ENCODE data around the gene DDC.

The DDC gene, protein sequence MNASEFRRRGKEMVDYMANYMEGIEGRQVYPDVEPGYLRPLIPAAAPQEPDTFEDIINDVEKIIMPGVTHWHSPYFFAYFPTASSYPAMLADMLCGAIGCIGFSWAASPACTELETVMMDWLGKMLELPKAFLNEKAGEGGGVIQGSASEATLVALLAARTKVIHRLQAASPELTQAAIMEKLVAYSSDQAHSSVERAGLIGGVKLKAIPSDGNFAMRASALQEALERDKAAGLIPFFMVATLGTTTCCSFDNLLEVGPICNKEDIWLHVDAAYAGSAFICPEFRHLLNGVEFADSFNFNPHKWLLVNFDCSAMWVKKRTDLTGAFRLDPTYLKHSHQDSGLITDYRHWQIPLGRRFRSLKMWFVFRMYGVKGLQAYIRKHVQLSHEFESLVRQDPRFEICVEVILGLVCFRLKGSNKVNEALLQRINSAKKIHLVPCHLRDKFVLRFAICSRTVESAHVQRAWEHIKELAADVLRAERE

DNA sequence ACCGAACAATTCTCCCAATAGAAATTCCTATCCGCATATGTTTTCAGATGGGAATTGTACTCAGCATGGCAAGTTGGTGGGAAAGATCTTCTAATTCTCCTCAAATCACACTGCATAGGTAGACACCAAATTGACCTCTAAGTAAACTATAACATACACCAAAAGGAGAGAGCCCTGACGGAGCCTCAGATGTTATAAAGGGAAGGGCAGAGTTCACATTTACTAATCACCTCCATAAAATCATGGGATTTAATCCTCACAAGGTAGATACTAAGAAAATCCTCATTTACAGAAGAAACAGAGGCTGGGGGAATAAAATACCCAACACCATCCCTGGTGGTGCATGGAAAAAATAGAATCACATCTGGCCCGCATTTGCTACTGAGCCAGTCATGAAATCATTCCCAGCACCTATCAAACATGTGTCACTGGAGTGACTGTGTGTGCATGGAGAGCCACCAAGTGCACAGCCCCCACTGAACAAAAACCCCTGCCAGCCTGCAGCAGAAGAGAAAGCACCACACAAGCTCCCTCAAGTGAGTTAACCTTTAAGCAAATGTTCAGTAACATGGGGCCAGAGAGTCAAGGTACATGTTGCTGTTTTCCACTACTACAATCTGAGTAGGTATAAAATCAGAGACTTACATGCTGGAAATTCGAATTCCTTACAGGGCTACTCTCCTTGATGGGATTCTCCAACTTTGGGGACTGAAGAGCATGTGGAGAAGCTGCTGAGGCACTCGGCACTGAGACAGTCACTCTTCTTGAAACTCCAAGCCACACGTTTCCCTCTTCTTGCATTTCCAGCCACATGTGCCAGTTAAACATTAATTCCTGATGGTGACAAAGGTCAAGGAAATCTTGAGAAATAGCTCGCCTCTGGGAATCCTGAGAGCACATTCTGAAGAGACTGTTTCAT is at the start of gene DDC:
Gene DDC, minus strand, starts transcription at position 766 of the 919 bp plus-strand sequence. CDS start 21,320 bp downstream, outside the sequence.
- no peak for FAIRE-seq

DNA sequence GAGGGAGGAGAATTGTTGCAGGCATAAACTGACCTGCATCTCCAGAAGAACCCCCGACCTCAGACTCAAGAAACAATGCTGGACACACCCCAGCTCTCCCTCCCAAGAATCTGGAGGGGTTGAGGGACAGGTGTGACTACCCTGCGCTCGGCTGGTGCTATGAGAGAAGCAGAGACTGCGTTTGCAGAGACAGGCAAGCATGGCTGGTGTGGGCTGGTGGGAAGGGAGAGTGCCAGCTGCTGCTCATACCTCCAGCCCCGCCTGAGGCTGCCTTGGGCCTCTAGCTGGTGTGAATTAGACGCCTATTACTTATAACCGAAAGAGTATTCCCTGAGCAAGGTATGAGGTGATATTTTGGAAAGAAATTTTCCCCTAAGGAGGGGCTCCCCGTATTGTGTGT is 48.3 kb upstream of the DDC start:
- no peak for FAIRE-seq

DNA sequence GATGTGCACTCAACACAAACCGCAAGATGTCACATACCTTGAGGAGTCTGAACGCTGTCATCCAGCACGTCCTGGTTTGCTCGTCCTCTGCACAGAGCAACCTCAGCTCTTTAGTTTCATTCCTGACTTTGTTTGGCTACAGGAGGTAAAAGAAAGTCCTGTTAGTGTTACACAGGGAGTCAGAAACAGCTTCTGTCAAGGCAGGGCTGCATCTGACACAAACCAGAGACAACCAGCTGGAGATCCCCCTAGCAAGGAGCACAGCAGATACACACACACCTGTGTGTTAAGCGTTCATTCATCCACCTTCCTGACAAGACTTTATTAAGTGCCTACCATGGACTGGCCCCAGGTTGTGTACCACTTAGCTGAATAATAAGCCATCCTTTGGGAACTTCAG is 47.5 kb upstream of the DDC start:
- FAIRE-seq: no peak

DNA sequence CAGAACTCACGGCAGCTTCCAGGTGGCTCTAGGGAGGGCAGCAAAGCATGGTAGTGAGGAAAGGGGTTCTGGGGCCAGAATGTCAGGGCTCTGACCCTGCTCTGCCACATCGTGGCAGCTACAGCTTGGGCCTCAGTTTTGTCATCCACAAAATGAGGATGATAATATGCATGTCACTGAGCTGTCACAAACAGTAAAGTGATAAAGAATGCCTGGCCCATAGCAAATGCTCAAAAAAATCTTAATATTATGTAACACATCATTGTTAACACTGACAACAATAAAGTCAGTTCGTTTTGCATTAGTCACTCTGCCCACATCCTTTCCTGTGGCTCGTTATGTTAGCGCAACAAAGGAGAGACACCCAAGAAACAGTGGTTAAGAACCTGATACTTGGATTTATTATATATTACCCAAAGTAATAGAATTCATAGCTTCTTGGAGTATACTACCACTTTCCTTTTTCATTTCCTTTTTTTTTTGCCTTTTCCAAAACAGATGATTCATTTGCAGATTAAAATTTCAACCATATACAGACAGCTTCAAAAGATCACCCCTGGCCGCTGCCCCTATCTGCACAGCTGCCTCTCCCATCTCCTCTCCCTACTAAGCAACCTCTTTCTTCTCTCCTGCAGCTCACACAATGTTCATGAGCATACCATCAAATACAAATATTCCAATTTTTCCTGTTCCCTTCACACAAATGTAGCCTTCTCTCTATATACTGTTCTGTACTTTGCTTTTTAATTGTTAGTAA is 45.5 kb upstream of the DDC start:
- no peak for FAIRE-seq

DNA sequence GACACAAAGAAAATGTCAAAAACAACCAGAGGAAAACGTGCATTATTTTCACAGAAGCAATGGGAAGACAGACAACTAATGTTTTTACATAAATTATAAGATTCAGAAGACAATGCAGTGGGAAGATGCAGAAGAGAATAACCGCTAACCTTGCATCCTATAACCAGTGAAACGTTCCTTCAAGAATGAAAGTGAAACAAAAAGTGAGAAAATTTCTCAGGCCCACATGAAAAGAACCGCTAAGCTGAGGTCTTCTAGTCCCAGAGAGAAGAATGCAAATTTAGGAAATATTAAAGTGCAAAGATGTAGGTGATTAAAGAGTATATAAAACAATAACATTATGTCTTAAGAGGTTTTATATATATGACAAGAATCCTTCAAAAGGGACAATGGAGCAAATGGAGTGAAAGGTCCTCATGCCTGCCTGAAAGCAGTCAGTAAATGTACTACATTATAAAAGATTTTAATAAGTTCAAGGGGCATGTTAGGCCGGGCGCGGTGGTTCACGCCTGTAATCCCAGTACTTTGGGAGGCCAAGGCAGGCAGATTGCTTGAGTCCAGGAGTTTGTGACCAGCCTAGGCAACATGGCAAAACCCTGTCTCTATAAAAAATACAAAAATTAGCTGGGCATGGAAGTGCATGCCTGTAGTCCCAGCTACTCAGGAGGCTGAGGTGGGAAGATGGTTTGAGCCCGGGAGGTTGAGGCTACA is 43.1 kb upstream of the DDC start:
- FAIRE-seq: no peak

DNA sequence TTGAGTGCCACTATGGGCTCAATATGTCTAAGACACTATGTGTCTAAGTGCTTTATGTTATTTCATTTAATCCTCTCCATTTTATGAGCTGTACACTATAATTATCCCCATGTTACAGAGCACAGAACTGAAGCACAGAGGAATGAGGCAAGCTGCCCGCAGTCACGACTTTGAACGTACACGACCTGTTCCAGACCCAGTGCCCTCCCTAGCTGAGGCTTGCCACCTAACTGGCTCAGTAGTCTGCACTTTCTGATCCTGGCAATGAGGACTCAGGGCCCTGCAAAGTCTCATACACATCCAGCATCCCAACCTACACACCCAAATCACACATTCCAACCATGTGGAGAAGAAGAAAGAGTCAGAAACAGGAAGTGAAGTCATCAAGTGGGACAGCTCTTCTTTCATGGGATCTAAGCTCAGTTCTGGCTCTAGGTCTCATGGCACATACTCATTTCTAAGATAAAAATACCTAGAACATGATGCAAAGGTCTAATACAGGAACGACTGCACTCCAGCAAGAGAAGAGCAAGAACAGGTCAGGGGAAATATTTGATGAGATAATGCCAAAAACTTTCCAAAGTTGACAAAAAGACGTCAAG is 42.4 kb upstream of the DDC start:
- FAIRE-seq: no peak

DNA sequence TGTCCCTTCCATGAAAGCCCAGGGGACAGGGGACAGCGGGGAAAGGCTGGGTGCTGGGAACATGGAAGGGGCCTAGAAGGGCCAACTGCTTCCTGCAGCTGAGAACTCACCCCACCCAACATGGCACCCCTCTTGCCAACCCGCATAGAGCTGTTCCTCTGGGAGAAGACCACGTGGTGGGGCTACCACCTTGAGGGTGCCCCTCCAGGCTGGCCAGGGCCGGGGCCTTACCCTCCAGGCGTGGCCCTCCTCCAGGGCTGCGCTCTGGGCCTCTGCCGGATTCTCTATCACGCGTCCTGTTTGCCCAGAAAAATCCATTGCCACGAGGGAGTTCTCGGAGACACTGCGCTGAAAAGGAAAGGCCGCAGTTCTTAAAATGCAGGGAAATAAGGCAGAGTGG is 39.9 kb upstream of the DDC start:
- no peak for FAIRE-seq

DNA sequence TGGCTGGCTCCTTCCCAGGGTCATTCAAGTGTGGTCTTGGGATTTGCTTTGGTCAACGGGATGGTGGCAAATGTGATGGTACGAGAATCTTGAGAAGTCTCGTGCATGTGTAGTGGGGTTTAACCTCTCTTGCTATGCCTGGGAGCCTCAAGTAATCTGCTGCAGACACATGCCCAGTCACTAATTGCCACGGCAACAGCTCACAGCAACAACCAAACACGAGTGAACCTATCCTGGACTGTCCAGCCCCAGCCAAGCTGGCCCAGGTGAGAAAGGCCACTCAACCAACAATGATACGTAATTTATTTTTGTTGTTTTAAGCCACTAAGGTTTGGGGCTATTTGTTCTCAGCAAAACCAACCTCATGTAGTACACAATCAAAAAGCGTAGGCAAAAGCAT is 38.1 kb upstream of the DDC start:
- FAIRE-seq: no peak

DNA sequence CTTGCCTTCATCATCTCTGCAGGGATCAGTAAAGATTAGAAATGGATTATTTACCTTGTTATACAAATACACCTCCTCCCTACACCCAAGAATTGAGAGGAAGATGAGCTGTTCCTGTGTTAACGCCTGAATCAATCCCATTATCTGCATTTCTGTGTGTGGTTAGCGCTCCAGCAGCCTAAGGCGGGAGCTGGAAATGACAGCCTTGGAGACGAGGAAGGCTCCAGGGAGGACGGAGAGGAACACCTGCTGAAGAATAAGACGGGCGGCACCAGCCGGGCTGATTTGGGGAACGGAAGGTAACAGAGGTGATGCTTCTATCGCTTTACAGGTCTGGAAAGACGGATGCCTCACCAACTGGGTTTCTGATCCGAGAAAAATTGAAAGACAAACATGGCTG is 34.2 kb upstream of the DDC start:
- FAIRE-seq: no peak

DNA sequence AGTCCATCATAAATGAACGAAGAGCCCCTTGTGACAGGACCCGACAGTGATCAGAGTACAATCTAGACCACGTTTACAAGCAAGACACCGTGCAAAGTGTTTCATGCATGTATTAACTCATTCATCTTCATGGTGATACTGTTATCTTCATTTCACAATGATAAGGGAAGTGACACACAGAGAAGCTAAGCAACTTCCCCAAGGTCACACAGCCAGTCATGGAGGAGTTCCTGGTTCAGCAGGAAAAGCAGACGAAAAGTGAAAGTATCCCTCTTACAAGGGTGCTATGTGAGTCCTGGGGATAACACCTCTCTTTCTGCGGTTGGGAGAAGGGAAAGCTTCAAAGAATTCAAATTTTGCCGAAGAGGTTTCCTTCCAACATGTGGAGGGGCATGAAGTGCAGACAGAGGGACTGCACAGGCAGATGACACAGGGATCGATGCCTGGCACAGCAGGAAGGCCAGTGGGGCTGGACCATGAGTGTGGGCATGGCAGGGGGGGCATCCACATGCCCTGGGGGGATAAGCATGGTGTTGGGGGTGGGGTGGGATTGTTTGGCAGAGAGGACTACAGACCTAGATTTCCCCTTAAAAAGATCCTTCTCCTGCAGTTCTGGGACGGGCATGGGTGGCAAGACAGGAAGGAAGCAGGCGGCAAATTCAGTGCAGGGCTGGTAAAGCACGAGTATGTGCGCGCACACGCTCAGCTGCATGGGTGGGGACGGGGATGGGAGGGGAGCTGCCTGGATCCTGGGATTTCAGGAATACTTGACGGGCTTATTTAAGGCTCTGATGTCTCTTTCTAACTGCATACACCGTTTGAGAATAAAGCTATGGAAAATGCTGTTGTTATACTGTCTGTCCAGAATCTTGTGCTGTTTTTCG is 33.5 kb upstream of the DDC start:
- no peak for FAIRE-seq

DNA sequence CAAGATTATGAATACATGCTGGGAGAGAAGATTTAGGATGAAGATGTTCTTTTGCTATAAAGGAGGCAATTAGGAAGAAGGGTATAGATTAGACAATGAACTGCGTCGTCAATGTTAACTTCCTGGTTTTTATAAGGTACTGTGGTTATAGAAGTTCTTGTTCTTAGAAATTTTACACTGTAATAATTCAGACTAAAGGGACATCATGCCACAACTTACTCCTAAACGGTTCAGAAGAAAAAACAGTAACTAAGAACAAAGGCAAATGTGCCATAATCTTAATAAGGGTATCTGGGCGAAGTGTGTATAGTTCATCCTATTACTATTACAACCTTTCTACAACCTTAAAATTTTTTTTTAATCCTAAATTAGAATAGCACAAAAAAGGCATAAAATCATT is 31.3 kb upstream of the DDC start:
- no peak for FAIRE-seq

DNA sequence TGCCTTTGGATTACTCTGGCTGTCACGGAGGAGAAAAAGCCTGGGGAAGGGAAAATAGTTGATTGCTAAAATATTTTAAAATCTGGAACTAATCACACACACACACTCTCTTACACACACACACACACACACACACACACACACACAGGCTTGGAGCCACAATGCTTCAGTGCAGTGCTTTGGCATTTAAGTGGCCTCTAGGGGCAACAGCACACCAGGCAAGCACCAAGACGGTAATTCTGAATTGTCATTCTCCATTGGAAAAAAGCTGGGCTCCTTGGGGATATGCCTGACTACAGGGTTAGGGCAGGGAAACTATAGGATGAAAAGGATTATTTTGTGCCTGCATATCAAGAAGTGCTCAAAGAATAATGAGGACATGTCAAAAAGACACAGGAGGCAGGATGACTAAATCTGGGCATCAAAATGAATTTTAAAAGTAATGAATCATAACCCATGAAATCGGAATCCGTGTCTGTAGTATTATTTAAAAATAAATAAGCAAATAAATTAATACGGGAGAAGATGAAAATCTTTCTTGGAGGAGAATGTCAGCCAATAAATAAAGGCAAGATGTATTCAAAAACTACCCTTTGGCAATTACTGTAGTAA is 30.4 kb upstream of the DDC start:
- FAIRE-seq: no peak

DNA sequence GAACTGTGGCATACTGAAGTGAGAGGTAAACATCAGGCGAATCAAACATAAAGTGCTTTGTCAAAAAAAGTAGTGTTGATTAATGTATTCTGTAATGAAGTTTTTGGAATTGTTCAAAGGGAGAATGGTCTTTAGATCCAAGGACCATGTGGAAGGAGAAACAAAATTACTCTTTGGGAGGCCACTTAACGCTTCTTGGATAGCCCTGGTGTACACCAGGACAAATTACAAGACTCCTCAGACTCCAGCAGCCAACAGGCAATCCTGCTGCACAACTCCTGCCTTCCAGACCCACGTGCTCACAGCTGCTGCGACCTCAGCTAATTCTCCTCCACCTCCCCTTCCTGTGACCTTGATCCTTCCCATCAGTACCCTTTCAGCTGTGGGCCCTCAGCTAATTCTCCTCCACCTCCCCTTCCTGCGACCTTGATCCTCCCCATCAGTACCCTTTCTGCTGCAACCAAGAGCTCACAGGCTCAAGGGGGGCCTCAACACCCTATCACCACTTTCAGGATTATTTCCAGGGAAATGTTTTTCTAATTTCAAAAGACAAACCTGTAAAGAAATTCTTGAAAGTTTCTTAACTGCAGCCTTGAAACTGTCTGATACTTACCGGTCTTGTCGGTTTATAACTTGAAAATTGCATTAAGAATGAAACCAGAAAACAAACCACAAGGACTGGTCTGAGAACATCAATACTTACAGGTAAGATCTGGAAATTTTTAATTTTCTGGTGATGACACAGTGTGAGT is 29.7 kb upstream of the DDC start:
- no peak for FAIRE-seq

DNA sequence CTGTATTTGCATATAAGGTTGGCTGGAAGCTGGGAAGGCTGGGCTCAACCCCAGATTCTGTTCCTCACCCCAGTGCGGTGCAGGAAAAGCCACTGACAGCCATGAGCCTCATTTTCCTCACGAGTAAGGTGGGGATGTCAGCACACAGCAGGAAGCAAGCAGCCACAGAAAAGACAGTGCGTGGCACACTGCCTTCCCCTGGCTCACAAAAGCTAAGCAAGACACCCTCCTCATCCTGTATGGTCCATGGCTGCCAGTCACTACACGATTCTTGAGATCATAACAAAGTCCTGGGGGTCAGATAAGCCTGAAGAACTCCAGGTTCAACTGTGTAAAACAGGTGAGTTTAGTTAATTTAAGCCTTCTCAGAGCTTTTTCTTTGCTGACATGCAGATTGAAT is 28.9 kb upstream of the DDC start:
- no peak for FAIRE-seq

DNA sequence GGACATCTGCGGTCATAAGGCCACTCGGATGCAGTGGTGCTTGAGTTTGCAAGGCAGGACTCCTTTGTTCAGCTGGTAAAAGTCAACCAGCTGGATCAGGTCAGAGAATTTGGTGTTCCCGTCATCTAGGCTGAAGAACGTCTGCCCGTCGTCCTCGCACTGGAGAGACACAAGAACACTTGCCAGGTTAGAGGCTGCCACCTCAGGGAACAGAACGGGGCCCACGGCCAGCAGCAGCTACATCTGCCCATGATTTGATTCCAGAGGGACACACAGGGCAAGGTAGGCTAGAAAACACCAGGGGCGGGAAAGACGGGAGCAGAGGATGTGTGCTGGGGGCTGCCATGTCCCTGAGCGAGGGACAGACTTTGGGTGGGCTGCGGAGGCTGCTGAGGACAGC is 27.7 kb upstream of the DDC start:
- no peak for FAIRE-seq

DNA sequence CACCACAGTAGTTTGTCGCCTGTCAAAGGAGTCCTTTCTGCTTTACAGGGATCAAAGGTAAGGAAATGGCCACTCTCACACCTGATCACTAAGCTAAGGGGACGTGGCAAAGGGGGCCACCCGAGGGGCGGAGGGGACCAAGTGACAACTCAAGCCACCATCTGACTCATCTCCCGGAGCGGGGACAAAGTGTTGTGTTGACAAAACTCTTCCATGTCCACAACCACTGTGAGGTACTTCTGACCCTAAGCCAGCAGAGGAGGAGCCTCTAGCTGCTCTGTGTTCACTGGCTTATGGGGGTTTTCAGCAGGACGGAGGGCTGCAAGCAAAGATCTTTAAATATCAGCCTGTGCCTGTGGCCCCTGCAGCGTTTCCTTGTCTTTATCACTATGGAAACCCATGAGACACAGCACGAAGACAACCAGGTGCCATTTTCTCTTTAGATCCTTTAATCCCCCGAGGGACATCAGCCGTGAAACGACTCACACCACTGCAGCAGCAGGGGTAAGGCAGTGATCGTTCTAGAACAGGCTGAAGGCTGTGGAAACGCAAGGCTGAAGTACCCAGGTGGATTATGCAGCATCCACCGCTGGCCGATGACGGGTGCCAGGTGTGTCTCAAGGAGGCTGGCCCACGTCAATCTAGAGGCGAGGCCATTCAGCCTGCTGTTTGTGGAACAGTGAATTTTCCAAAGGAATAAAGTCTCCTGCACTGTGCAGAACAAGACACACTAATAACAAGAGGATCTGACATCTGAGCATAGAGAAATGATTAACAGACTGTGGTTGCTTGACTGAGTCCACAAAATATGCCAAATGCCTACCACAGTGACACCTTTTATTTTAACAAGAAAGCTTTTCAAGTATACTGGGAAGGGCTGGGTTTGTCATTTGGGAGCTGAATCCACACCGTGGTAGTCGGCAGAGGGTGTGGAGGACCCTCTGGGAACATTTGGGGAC is 26.6 kb upstream of the DDC start:
- FAIRE-seq: no peak

DNA sequence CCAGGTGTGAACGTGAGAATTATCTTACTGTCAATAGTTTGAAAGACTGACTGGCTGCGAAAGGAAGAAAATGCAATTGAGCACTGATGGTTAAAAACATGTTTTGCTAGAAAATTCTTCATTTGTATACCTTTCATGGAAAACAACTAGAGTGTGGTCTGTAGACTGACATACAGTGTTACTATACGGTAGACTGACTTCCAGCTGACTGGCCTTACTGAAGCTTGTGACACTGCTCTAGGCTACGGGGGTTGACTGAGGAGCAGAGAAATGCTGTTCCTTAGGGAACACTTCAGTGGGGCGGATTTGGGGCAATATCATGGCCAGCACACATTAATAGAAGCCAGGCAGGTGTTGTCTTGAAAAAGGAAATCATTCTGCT is 25.9 kb upstream of the DDC start:
- FAIRE-seq: no peak

DNA sequence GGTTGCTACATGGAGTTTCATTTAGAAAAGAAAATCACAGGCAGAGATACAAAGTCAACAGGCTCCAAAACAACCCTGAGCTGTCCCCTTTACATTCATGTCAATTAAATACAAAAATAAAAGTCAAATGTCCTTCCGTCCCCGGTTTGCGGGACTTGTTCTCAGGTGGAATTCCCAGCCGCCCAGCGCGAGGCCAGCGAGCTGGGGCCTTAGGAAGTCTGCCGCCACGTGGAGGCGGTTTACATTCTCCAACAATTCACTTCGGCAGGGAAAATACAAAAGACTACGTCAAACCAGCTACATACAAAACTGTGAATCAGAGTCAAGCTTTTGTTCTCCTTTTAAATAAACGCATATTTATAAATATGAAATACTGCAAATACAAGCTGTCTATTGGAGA is 25.3 kb upstream of the DDC start:
- FAIRE-seq: no peak

DNA sequence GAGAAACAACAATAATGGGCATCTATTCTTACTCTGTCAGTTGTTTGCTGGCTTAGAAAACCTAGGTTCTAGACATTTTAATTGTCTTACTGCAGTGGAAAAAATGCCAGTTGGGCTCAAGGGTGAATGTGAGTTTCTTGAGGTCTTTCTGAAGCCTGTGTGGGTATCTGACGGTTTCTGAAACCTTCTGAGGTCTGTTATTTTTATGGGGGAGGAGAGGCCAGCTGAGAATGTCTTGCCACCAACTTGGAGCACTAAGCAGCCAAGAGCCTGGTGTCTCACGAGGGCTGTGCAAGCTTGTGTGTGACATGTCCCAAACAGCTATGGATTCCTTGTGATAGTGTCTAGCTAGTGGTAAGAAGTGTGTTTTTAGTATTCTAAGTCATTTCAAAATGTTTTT is 24.2 kb upstream of the DDC start:
- no peak for FAIRE-seq
